ENCODE results near the gene MRPL20. TPM values are rescaled to one million over a fixed set of nuclear protein-coding genes. Genes with fewer than 3 reads are reported as not detected.

Gene MRPL20
- total RNA-seq, 1 donor from 2014 or later = 96.1 TPM

- Histone ChIP-seq H3K27ac (no peak overlapping the region), H4K20me1 (ENCODE audit: low read depth) (peaks cover 3% of the 10 kb centered on the region), H3K36me3 (no peaks in the 10 kb centered on the region), H3K27me3 (no peaks in the 10 kb centered on the region), H3K79me2 (ENCODE audit: low read depth) (peaks cover 17% of the 10 kb centered on the region), H2AFZ (replicated peaks) (no peak overlapping the region), H3K4me3 (peak overlapping the region; percentile 92), H3F3A (ENCODE audit: low read depth) (peaks cover 22% of the 10 kb centered on the region), H3K9me3 (ENCODE audit: low read depth) (no peaks in the 10 kb centered on the region), H3K4me1 (peaks cover 7% of the 10 kb centered on the region), H3K9ac (peak overlapping the region; percentile 97), H3K4me2 (peak overlapping the region; percentile 99)
- DNase-seq (ENCODE audit: low spot score) = no peak
- Mint-ChIP-seq H3K9me3 (no peaks in the 10 kb centered on the region), H3K4me3 (peak overlapping the region; percentile 92), H3K4me1 (peaks cover 10% of the 10 kb centered on the region), H3K27me3 (ENCODE audit: insufficient read depth, low read depth) (peaks cover 2% of the 10 kb centered on the region), H3K36me3 (no peaks in the 10 kb centered on the region), H3K27ac (peak overlapping the region; percentile 33)
- TF ChIP-seq EZH2 (IDR thresholded peaks at IDR 0.05) (peak; percentile 4), EZH2phosphoT487 (IDR thresholded peaks at IDR 0.05) (no peak)
These were observed 33.1 kb downstream of the MRPL20 start for GRCh38 chr1:1373815-1374588.

- Mint-ChIP-seq H3K4me1 (peaks cover 10% of the 10 kb centered on the region), H3K9me3 (no peaks in the 10 kb centered on the region), H3K27me3 (ENCODE audit: insufficient read depth, low read depth) (no peaks in the 10 kb centered on the region), H3K36me3 (no peaks in the 10 kb centered on the region), H3K27ac (no peak overlapping the region), H3K4me3 (peak overlapping the region; percentile 92)
- peaks cover 3% of the 10 kb centered on the region for H4K20me1 ChIP-seq (ENCODE audit: low read depth)
- H3F3A ChIP-seq (ENCODE audit: low read depth) = peaks cover 22% of the 10 kb centered on the region
- no peaks in the 10 kb centered on the region for H3K9me3 ChIP-seq (ENCODE audit: low read depth)
- H3K27ac ChIP-seq = no peak overlapping the region
- peak overlapping the region; percentile 99 for H3K4me2 ChIP-seq
- no peak overlapping the region for H3K9ac ChIP-seq
- DNase-seq (ENCODE audit: low spot score) = no peak
- no peak for TF ChIP-seq EZH2phosphoT487 (IDR thresholded peaks at IDR 0.05)
- TF ChIP-seq EZH2 (IDR thresholded peaks at IDR 0.05) = no peak
- TF ChIP-seq CTCF (IDR thresholded peaks at IDR 0.05) = no peak
- H2AFZ ChIP-seq (replicated peaks) = no peak overlapping the region
- peak overlapping the region; percentile 92 for H3K4me3 ChIP-seq
- peaks cover 17% of the 10 kb centered on the region for H3K79me2 ChIP-seq (ENCODE audit: low read depth)
- H3K4me1 ChIP-seq = peaks cover 7% of the 10 kb centered on the region
- no peaks in the 10 kb centered on the region for H3K27me3 ChIP-seq
- H3K36me3 ChIP-seq = no peaks in the 10 kb centered on the region
These were observed 33.9 kb downstream of the MRPL20 start for GRCh38 chr1:1373051-1373814.

GRCh38 chr1:1371746-1372711, 35.1 kb downstream of the MRPL20 start:
- peak; percentile 80 for DNase-seq (ENCODE audit: low spot score)
- H2AFZ ChIP-seq (replicated peaks) = no peak overlapping the region
- no peaks in the 10 kb centered on the region for H3K9me3 ChIP-seq (ENCODE audit: low read depth)
- peaks cover 17% of the 10 kb centered on the region for H3K79me2 ChIP-seq (ENCODE audit: low read depth)
- H3K9me3 Mint-ChIP-seq = no peaks in the 10 kb centered on the region
- no peaks in the 10 kb centered on the region for H3K27me3 Mint-ChIP-seq (ENCODE audit: insufficient read depth, low read depth)
- no peaks in the 10 kb centered on the region for H3K36me3 ChIP-seq
- peaks cover 7% of the 10 kb centered on the region for H3K4me1 ChIP-seq
- no peaks in the 10 kb centered on the region for H3K27me3 ChIP-seq
- no peak overlapping the region for H3K27ac Mint-ChIP-seq
- H3F3A ChIP-seq (ENCODE audit: low read depth) = peaks cover 22% of the 10 kb centered on the region
- no peak overlapping the region for H3K4me3 ChIP-seq
- no peaks in the 10 kb centered on the region for H3K36me3 Mint-ChIP-seq
- TF ChIP-seq CTCF (IDR thresholded peaks at IDR 0.05) = peak; percentile 92
- no peak for TF ChIP-seq EZH2 (IDR thresholded peaks at IDR 0.05)
- no peak overlapping the region for H3K4me2 ChIP-seq
- no peak overlapping the region for H3K4me3 Mint-ChIP-seq
- H3K27ac ChIP-seq = no peak overlapping the region
- H3K4me1 Mint-ChIP-seq = peaks cover 10% of the 10 kb centered on the region
- peaks cover 3% of the 10 kb centered on the region for H4K20me1 ChIP-seq (ENCODE audit: low read depth)
- H3K9ac ChIP-seq = no peak overlapping the region

Measured in neural progenitor cell (in vitro differentiated cells).